ENCODE results near the gene IMPDH1.

IMPDH1 gene

GRCh38 chr7:128434413-128435326 is 24.9 kb upstream of the IMPDH1 start:
- DNase-seq: no peak

- DNase-seq: no peak
These were observed 22.0 kb upstream of the IMPDH1 start for GRCh38 chr7:128431754-128432153.

- no peak for DNase-seq
These were observed 21.4 kb upstream of the IMPDH1 start for GRCh38 chr7:128431221-128431620.

- DNase-seq: no peak
These were observed 20.4 kb upstream of the IMPDH1 start for GRCh38 chr7:128430207-128430606.

- DNase-seq: no peak
These were observed 17.6 kb upstream of the IMPDH1 start for GRCh38 chr7:128427289-128427891.

GRCh38 chr7:128425850-128426249 is 16.1 kb upstream of the IMPDH1 start:
- DNase-seq: no peak

GRCh38 chr7:128424686-128425275 is 15.0 kb upstream of the IMPDH1 start:
- DNase-seq: no peak

GRCh38 chr7:128422842-128423241 is 13.1 kb upstream of the IMPDH1 start:
- DNase-seq: no peak

GRCh38 chr7:128422037-128422436 is 12.3 kb upstream of the IMPDH1 start:
- no peak for DNase-seq

GRCh38 chr7:128421384-128421783 is 11.6 kb upstream of the IMPDH1 start:
- DNase-seq: no peak

GRCh38 chr7:128420773-128421172 is 11.0 kb upstream of the IMPDH1 start:
- no peak for DNase-seq

- no peak for DNase-seq
These were observed 9.5 kb upstream of the IMPDH1 start for GRCh38 chr7:128419257-128419656.

GRCh38 chr7:128417071-128417470 is 7.3 kb upstream of the IMPDH1 start:
- DNase-seq: no peak

- DNase-seq: no peak
These were observed 5.5 kb upstream of the IMPDH1 start for GRCh38 chr7:128415217-128415785.

- DNase-seq: no peak
These were observed 620 bp upstream of the IMPDH1 start for GRCh38 chr7:128410451-128410753.

- DNase-seq: no peak
These were observed 830 bp downstream of the IMPDH1 start for GRCh38 chr7:128408709-128409595.

- DNase-seq: no peak
These were observed 1.8 kb downstream of the IMPDH1 start for GRCh38 chr7:128407751-128408708.

- no peak for DNase-seq
These were observed 2.6 kb downstream of the IMPDH1 start for GRCh38 chr7:128407233-128407589.

GRCh38 chr7:128406314-128407232 is 3.2 kb downstream of the IMPDH1 start:
- DNase-seq: no peak

- DNase-seq: no peak
These were observed 4.1 kb downstream of the IMPDH1 start for GRCh38 chr7:128405471-128406313.

Data from SIG-M5 (cell line).